Lung (tissue), 12 donors: Measurements from ENCODE around the gene CNTN6. TPM values are rescaled to one million over a fixed set of nuclear protein-coding genes. Genes with fewer than 3 reads are reported as not detected.

Experiments used
- ATAC-seq: fragments of 200-7000 bp; cut with Tn5 transposase; one replicate; pipeline ENCODE4 v1.9.1; 2020; ENCODE audit warnings: moderate number of reproducible peaks; ENCODE audit not compliant: insufficient read depth, low FRiP score
- DNase-seq, 3 donors: peaks; one replicate each; pipeline ENCODE4 v3.0.0-alpha.2; 2013 to 2017
- H3K27ac ChIP-seq, 2 donors: one replicate each; pipeline ENCODE4 v1.5.1; 2013; ENCODE audit warnings: mild to moderate bottlenecking in 2 of 2, moderate library complexity in 2 of 2, control low read depth in 1 of 2, inconsistent platforms in 1 of 2, low read depth in 1 of 2, low read length in 1 of 2
- H3K27me3 ChIP-seq, 3 donors: one replicate each; pipeline ENCODE4 v1.5.1; 2013; ENCODE audit warnings: low read length in 2 of 3; ENCODE audit not compliant: control insufficient read depth in 3 of 3, insufficient read depth in 3 of 3
- H3K36me3 ChIP-seq, 4 donors: one replicate each; pipeline ENCODE4 v1.5.1; 2013; ENCODE audit warnings: low read length in 4 of 4, mild to moderate bottlenecking in 1 of 4, moderate library complexity in 1 of 4; ENCODE audit not compliant: control insufficient read depth in 4 of 4, insufficient read depth in 4 of 4
- H3K4me1 ChIP-seq, 5 donors: one replicate each; pipeline ENCODE4 v1.5.1; 2013; ENCODE audit warnings: low read length in 5 of 5, mild to moderate bottlenecking in 2 of 5, moderate library complexity in 1 of 5; ENCODE audit not compliant: control insufficient read depth in 5 of 5, insufficient read depth in 5 of 5
- H3K4me3 ChIP-seq: one replicate; pipeline ENCODE4 v1.5.1; 2013; ENCODE audit warnings: mild to moderate bottlenecking, control low read depth, moderate library complexity
- H3K9ac ChIP-seq, 2 donors: one replicate each; pipeline ENCODE4 v1.5.1; 2013; ENCODE audit warnings: low read length in 2 of 2, control low read depth in 1 of 2; ENCODE audit not compliant: insufficient read depth in 1 of 2
- H3K9me3 ChIP-seq, 4 donors: one replicate each; pipeline ENCODE4 v1.5.1; 2013; ENCODE audit warnings: low read length in 3 of 4, mild to moderate bottlenecking in 1 of 4, moderate library complexity in 1 of 4; ENCODE audit not compliant: control insufficient read depth in 4 of 4, insufficient read depth in 3 of 4
- CTCF ChIP-seq: IDR thresholded peaks from 2 replicates; pipeline ENCODE4 v1.5.1; 2012; ENCODE audit warnings: mild to moderate bottlenecking; ENCODE audit errors: control extremely low read depth, extremely low read depth
- WGBS, 2 donors: extraction: QIAGEN DNeasy Blood & Tissue Kit; methylation state at CpG; one replicate each; pipeline ENCODE4 v1.1.7; 2013; 5-methylcytosine and 5-hydroxymethylcytosine counted together
- polyA plus RNA-seq, 2 donors: library from polyadenylated mRNA; stranded (reverse); fragments of 200-250 nt; gene quantifications; one replicate each; pipeline ENCODE4 v1.2.1, GENCODE V29; 2013
- total RNA-seq, 2 donors: library from RNA; depleted of rRNA in 1 of 2; stranded (reverse); fragments of >200 nt in 1 of 2; gene quantifications; one replicate each; pipeline ENCODE4 v1.2.1, GENCODE V29; 2014 to 2021
- donor health status: control.
- donor health status: control.
- donor health status: Bipolar disorder and iron deficiency.
- donor health status: healthy.
- donor health status: DM: yes; HTN: yes; CAD: no.

CNTN6 gene
- total and polyA plus RNA-seq, 4 donors: 3.1 to 22.7 (median 3.5) TPM

- no peak overlapping the region for H3K9ac ChIP-seq
- H3K9me3 ChIP-seq: no peaks in the 10 kb centered on the region
- no peak for TF ChIP-seq CTCF
- DNase-seq: no peak
- H3K4me3 ChIP-seq: no peak overlapping the region
- no peak for ATAC-seq
- no peaks in the 10 kb centered on the region for H3K36me3 ChIP-seq
- no peaks in the 10 kb centered on the region for H3K27me3 ChIP-seq
- no peaks in the 10 kb centered on the region for H3K4me1 ChIP-seq
- H3K27ac ChIP-seq: no peak overlapping the region
Observed at GRCh38 chr3:1252061-1252430, 159.2 kb downstream of the CNTN6 start.

- no peaks in the 10 kb centered on the region for H3K9me3 ChIP-seq
- H3K27me3 ChIP-seq: no peaks in the 10 kb centered on the region
- peaks cover 0 to 16% (median 0%) of the 10 kb centered on the region in 5 donors for H3K4me1 ChIP-seq
- no peaks in the 10 kb centered on the region for H3K36me3 ChIP-seq
- ATAC-seq: no peak
- no peak overlapping the region for H3K27ac ChIP-seq
- no peak overlapping the region for H3K4me3 ChIP-seq
- no peak for TF ChIP-seq CTCF
- H3K9ac ChIP-seq: no peak overlapping the region
- peak in 2 of 3 donors; percentile 13 to 15 for DNase-seq
- 84 to 88% methylated on average over 2 of the region's 2 CpGs for WGBS, 2 donors
Observed at GRCh38 chr3:1262246-1262645, 169.4 kb downstream of the CNTN6 start.

- H3K36me3 ChIP-seq: no peaks in the 10 kb centered on the region
- H3K9me3 ChIP-seq: no peaks in the 10 kb centered on the region
- H3K9ac ChIP-seq: no peak overlapping the region
- WGBS, 2 donors: 80 to 84% methylated on average over 4 of the region's 4 CpGs
- ATAC-seq (no peak), DNase-seq (peak; percentile 46 to 87 (median 85))
- no peaks in the 10 kb centered on the region for H3K27me3 ChIP-seq
- TF ChIP-seq CTCF: no peak
- H3K27ac ChIP-seq: no peak overlapping the region
- H3K4me1 ChIP-seq: peaks cover 0 to 16% (median 0%) of the 10 kb centered on the region in 5 donors
- H3K4me3 ChIP-seq: no peak overlapping the region
Observed at GRCh38 chr3:1263121-1263520, 170.3 kb downstream of the CNTN6 start.

GRCh38 chr3:1269808-1270207 is 177.0 kb downstream of the CNTN6 start:
- DNase-seq (no peak), ATAC-seq (no peak)
- Histone ChIP-seq H3K27ac (no peak overlapping the region), H3K9ac (no peak overlapping the region), H3K36me3 (no peaks in the 10 kb centered on the region), H3K4me3 (no peak overlapping the region), H3K9me3 (peaks cover 0 to under 1% (median 0%) of the 10 kb centered on the region in 4 donors), H3K4me1 (peaks cover 0 to 2% (median 0%) of the 10 kb centered on the region in 5 donors), H3K27me3 (no peaks in the 10 kb centered on the region)
- 77 to 83% methylated on average over 5 of the region's 5 CpGs for WGBS, 2 donors
- no peak for TF ChIP-seq CTCF
